DMS53 (cell line): ENCODE data around the gene SRPK1.
"Not testable (repeated sequence)": the region's sequence is repeated elsewhere in the genome, so short reads cannot be mapped to it uniquely, and the experiment has no call there.

ENCODE experiments used
- DNase-seq: peaks from one replicate; lab custom pipeline; 2025; lab: John Stamatoyannopoulos, UW

SRPK1 gene

GRCh38 chr6:35931120-35931561, 10.2 kb upstream of the SRPK1 start:
- no peak for DNase-seq

DNA sequence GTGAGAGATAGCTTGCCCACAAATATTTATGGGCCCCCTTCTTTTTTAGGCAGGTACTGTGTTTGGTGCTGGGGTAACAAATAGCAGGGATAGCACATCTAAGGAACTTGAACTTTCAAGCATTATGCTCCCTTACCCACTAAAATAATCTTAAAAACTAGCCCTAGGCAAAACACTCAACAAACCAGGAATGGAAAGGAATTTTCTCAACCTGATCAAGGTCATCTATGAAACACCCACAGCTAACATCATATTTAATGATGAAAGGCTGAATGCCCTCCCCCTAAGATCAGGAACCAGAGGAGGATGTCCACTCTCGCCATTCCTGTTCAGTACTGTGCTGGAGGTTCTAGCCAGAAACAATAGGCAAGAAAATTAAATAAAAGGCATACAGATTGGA, 8.7 kb upstream of the SRPK1 start:
- no peak for DNase-seq

DNA sequence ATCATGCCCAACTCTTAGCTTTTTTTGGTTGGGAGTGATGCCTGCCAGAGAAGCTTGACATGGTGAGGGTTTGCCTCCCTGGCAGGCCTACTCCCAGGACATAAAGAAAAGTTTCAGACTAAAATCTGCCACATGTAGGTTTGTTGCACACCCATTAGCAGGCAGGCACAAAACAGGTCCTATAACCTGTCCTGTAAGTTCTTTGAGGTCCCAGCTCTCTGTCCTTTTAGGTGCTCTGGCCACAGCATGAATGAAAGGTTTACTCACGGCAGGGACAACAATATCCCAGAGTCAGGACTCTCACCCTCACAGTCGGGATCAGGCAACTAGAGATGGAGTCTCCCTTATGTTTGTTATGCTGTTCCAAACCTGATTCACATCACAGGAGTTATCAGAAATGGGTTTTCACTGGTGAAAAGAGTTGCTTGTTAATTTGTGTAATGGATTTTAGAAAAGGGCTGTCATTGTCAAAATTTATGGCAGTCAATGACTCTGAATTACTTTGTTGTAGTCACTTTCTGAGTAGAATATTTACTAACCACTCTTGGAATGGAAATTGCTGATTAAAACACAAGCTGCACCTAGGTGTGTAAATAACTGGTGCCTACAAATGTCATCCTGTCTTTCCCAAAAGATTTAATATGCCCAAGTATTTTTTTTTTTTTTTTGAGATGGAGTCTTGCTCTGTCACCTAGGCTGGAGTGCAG, 5.8 kb upstream of the SRPK1 start:
- no peak for DNase-seq

DNA sequence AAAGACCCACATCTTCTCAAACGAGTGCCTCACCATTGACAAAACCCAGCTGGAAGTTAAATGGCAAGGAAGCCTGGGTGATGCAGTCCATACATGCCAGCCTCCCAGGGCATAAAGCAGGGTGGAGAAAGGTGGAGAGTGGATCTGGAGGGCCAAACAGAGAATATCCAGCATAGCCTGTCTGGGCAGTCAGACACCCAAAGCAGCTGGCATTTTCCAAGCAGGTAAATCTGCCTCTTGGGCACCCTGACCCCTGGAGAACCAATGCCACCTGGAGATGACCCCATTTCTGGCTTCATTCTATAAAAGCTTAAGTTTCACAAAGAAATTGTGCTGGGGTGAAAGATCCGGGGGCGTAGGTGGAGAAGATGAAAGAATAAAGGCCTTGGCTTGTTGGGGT, 5.1 kb upstream of the SRPK1 start:
- DNase-seq = no peak

GRCh38 chr6:35924146-35924545, 3.2 kb upstream of the SRPK1 start:
- DNase-seq = no peak

GRCh38 chr6:35922139-35922554, 1.2 kb upstream of the SRPK1 start:
- peak; percentile 7 for DNase-seq

DNA sequence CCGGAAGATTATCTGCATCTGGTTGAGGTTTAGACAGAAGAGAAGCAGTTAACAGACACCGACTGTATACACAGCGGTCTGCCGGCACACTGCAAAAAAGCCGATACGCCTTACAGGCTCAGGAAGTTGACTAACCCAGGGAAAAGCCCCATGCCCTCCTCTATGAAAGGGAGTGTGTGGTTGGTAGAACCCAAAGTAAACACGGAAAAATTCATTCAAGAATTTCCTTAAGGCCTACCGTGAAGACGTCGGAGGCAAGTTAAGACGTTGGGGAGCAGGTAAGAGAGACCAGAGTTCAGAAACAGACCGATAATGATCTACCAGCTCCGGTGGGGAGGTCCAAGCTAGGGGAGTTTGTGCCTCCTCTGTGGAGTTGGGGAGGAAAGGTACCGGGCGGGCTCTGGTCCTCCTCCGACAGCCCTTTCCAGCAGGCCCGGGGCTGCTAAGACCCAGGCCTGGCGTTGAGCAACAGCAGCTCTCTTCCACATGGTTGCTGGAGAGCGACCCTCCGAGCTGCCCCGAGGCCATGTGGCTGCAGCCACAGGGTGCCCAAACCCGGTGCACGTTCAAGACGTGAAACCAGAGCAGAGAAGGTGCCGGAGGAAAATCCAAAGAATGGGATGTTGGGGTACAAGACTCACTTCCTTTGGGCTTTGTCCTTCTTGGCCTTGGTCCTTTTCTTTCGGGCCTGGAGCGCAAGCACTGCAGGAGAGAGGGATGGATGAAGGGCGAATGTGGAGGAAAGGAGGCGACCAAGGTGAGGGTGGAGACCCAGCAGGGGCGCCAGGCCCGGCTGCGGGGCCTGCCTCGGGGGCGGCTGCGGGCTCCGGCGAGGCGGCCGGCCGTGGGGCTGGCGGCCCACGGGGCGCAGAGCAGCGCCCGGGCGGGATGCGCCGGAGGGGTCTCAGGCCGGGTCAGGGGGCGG, 809 bp downstream of the SRPK1 start:
- peak; percentile 60 for DNase-seq

- DNase-seq = peak; percentile 71
Measured at GRCh38 chr6:35919085-35919826, 1.6 kb downstream of the SRPK1 start.

- not testable (repeated sequence) for DNase-seq
Measured at GRCh38 chr6:35916893-35917292, 4.0 kb downstream of the SRPK1 start.

DNA sequence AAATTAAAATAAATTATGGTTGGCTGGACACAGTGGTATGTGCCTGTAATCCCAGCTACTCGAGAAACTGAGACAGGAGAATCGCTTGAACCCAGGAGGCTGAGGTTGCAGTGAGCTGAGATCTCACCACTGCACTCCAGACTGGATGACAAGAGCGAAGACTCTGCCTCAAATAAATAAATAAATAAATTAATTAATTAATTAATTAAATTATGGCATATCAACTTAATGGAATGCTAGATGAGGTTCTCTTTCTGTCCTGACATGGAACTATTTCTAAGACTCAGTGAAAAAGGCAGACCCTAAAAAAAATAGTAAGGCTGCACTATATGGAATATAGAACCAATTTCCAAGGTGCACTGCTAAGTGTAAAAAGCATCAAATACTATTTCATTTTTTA, 4.8 kb downstream of the SRPK1 start:
- no peak for DNase-seq

DNA sequence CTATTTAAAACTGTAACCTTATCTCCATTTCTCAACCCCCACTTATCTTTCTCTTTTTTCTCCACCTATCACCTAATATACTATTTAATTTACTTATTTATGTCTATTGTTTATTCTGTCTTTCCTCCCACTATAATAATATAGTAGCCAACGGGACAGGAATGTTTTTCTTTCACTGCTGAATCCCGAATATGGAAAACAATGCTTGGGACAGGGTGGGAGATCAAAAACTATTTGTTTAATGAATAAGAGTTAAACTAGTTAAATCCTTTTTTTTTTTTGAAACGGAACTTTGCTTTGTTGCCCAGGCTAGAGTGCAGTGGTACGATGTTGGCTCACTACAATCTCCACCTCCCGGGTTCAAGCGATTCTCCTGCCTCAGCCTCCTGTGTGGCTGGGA, 6.4 kb downstream of the SRPK1 start:
- no peak for DNase-seq

DNA sequence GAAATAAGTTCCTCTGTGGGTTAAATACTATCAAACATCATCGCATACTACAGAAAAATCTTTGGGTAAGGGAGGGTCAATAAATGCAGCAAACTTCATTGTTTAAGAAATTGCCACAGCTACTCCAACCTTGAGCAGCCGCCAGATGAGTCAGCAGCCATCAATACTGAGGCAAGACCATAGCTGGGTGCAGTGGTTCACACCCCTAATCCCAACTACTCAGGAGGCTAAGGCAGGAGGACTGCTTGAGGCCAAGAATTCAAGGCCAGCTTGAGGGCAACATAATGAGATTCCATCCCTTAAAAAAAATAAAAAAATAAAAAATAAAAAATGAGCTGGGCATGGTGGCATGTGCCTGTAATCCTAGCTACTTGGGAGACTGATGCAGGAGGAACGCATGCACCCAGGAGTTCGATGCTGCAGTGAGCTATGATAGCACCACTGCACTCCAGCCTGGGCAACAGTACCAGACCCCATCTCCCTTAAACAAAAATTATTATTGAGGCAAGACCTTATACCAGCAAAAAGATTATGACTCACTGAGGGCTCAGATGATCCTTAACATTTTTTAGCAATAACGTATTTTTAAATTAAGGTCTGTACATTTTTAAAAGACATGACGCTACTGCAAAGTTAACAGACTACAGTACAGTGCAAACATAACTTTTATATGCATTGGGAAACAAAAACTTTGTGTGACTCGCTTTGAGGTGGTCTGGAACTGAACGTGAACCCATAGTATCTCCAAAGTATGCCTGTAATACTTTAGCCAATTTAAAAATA, 8.8 kb downstream of the SRPK1 start:
- DNase-seq = no peak

GRCh38 chr6:35909571-35909970, 11.3 kb downstream of the SRPK1 start:
- not testable (repeated sequence) for DNase-seq

GRCh38 chr6:35908753-35909401, 12.0 kb downstream of the SRPK1 start:
- DNase-seq = not testable (repeated sequence)

- no peak for DNase-seq
Measured at GRCh38 chr6:35907750-35908149, 13.1 kb downstream of the SRPK1 start.

DNA sequence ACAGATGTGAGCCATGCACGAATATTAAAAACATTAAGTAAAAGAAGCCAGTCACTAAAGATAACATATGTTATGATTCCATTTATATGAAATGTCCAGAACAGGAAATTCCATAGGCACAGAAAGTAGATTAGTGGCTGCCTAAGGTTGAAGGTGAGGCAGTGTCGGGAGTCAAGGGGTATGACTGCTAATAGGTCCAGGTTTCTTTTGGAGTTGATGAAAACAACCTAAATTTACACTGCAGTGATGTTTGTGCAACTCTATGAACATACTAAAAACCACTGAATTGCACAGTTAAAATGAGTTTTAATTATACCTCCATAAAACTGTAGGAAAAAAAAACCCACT, 14.4 kb downstream of the SRPK1 start:
- DNase-seq = no peak

DNA sequence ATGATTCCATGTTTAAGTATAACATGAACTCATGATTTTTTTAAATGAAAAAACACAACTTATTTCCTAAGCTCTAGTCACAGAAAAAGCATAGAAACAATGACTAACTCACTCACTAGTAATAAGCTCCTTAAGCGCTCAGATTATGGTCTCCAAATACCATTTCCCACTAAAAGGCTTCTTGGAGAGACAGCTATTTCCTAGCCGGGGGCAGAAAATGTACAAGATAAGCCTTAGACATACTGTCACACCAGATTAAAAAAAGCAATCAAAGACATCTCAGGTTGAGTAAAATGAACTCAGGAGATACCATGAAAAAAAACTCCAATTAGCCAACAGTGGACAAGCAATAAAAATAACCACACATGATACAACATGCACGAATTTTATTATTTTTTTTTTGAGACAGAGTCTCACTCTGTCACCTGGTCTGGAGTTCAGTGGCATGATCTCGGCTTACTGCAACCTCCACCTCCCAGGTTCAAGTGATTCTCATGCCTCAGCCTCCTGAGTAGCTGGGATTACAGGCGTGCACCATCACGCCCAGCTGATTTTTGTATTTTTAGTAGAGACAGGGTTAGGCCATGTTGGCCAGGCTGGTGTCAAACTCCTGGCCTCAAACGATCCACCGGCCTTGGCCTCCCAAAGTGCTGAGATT, 14.9 kb downstream of the SRPK1 start:
- no peak for DNase-seq

GRCh38 chr6:35905141-35905785, 15.6 kb downstream of the SRPK1 start:
- DNase-seq = no peak

DNA sequence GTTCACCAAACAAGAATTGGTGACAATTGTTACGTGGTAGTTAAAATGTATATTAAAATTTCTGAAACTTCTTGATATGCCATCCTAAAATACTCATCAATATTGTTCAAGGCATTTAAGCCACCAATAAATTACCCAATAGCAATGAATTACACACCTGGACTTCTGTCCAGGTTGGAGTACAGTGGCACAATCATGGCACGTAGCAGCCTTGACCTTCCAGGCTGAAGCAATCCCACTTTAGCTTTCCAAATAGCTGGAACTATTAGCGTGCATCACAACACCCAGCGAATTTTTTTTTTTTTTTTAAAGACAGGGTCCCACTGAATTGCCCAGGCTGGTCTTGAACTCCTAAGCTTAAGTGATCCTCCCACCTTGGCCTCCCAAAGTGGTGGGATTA, 17.2 kb downstream of the SRPK1 start:
- DNase-seq = no peak

DNA sequence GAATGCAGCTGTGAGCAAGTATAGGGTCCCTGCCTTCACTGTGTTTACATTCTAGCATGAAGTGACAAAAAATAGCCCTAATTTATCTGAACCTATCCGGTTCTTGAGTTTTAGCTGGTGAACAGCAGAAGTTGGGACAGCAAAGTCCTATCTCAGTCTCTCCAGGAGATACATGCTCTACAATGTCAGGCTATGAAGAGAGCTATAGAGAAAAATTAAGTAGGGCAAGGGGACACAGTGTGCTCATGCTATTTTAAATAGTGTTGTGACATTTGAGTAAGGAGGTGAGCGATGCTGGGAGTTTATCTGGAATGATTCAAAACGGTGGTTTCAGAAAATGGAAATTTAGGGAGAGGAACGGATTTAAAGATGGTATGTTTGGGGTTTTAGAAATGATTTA, 20.4 kb downstream of the SRPK1 start:
- DNase-seq = no peak
